ENCODE measurements around the gene AKAP8.
A peak's percentile ranks its signal among the peaks of the same experiment; 100 is the strongest.

Gene AKAP8

GRCh38 chr19:15379083-15379998 lies at the start of gene AKAP8:
Gene AKAP8 (minus strand): TSS chr19:15379787. CDS start chr19:15379731, 56 bp downstream.
- no peak for TF ChIP-seq EGR1 (IDR thresholded peaks at IDR 0.05)
- peak; percentile 9; the same call in 1 of the 2 replicates for TF ChIP-seq TEAD4 (IDR thresholded peaks at IDR 0.05)
- TF ChIP-seq CEBPB (IDR thresholded peaks at IDR 0.05) = no peak
- TF ChIP-seq REST (IDR thresholded peaks at IDR 0.05; ENCODE audit: low read depth) = no peak
- TF ChIP-seq NFIC (IDR thresholded peaks at IDR 0.05) = no peak
- peak; percentile 90 for TF ChIP-seq YY1 (IDR thresholded peaks at IDR 0.05; ENCODE audit: low read depth)
- TF ChIP-seq ZBTB7A (IDR thresholded peaks at IDR 0.05; ENCODE audit: low read depth) = peak; percentile 34; the same call in 1 of the 2 replicates
- peak; percentile 42; the same call in 1 of the 2 replicates for TF ChIP-seq USF1 (IDR thresholded peaks at IDR 0.05)
- TF ChIP-seq TCF12 (IDR thresholded peaks at IDR 0.05; ENCODE audit: low read depth) = peak; percentile 22; the same call in 1 of the 2 replicates
- peak; percentile 14; the same call in 1 of the 2 replicates for TF ChIP-seq TAF1 (IDR thresholded peaks at IDR 0.05; ENCODE audit: low read depth)
- TF ChIP-seq RAD21 (IDR thresholded peaks at IDR 0.05; ENCODE audit: low read depth) = no peak
- TF ChIP-seq FOXM1 (IDR thresholded peaks at IDR 0.05; ENCODE audit: borderline replicate concordance, low read depth) = no peak
- peak; percentile 76 for TF ChIP-seq CREB1 (IDR thresholded peaks at IDR 0.05; ENCODE audit: low read depth)
- no peak; the same call in 1 of the 2 replicates for TF ChIP-seq EP300 (IDR thresholded peaks at IDR 0.05; ENCODE audit: borderline replicate concordance)
- TF ChIP-seq, protein P1, sequence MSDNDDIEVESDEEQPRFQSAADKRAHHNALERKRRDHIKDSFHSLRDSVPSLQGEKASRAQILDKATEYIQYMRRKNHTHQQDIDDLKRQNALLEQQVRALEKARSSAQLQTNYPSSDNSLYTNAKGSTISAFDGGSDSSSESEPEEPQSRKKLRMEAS (IDR thresholded peaks at IDR 0.05) = peak; percentile 39; the same call in 1 of the 2 replicates

- no peak for TF ChIP-seq REST (IDR thresholded peaks at IDR 0.05; ENCODE audit: low read depth)
- TF ChIP-seq, protein P1 (IDR thresholded peaks at IDR 0.05) = no peak
- no peak for TF ChIP-seq TEAD4 (IDR thresholded peaks at IDR 0.05)
These were observed 48.4 kb upstream of the AKAP8 start for GRCh38 chr19:15427991-15428471.

- TF ChIP-seq ZBTB7A (IDR thresholded peaks at IDR 0.05; ENCODE audit: low read depth) (no peak), RAD21 (IDR thresholded peaks at IDR 0.05; ENCODE audit: low read depth) (no peak), CREB1 (IDR thresholded peaks at IDR 0.05; ENCODE audit: low read depth) (no peak), TAF1 (IDR thresholded peaks at IDR 0.05; ENCODE audit: low read depth) (no peak), EGR1 (IDR thresholded peaks at IDR 0.05) (no peak), REST (IDR thresholded peaks at IDR 0.05; ENCODE audit: low read depth) (no peak), FOXM1 (IDR thresholded peaks at IDR 0.05; ENCODE audit: borderline replicate concordance, low read depth) (no peak), TEAD4 (IDR thresholded peaks at IDR 0.05) (no peak)
These were observed 47.7 kb upstream of the AKAP8 start for GRCh38 chr19:15427350-15427700.

GRCh38 chr19:15426485-15427349 lies 47.1 kb upstream of the AKAP8 start:
- TF ChIP-seq RAD21 (IDR thresholded peaks at IDR 0.05; ENCODE audit: low read depth) = no peak
- TF ChIP-seq NFIC (IDR thresholded peaks at IDR 0.05) = no peak
- TF ChIP-seq TEAD4 (IDR thresholded peaks at IDR 0.05) = no peak
- TF ChIP-seq EGR1 (IDR thresholded peaks at IDR 0.05) = no peak
- TF ChIP-seq ZBTB7A (IDR thresholded peaks at IDR 0.05; ENCODE audit: low read depth) = no peak
- no peak for TF ChIP-seq USF1 (IDR thresholded peaks at IDR 0.05)
- TF ChIP-seq, protein P1 (IDR thresholded peaks at IDR 0.05) = no peak
- no peak for TF ChIP-seq EP300 (IDR thresholded peaks at IDR 0.05; ENCODE audit: borderline replicate concordance)
- no peak for TF ChIP-seq TAF1 (IDR thresholded peaks at IDR 0.05; ENCODE audit: low read depth)

All from Ishikawa (cell line).